K562 (cell line): ENCODE data around the gene AAGAB. TPM values are rescaled to one million over a fixed set of nuclear protein-coding genes. Genes with fewer than 3 reads are reported as not detected.

Experiments used
- ATAC-seq: fragments of 200-7000 bp; cut with Tn5 transposase; 3 replicates; pipeline ENCODE4 v1.9.1; 2020; ENCODE audit warnings: moderate library complexity
- BruUV-seq: library from RNA; stranded (reverse); fragments of 400-500 nt; replicated peaks from 2 replicates; lab custom pipeline; 2021; lab: Mats Ljungman, UMichigan
- CTCF ChIA-PET: fragments of 300-600 bp; formaldehyde crosslinking; extraction: SDS; loops from one replicate; lab custom pipeline; 2021; ENCODE audit warnings: low intra/inter-chr PET ratio; lab: Yijun Ruan, JAX
- POLR2A ChIA-PET: fragments of 300-600, 350-650 bp; sonication (Branson Sonifier 250); formaldehyde crosslinking; extraction: SDS; loops from one replicate; lab custom pipeline; 2021; ENCODE audit warnings: antibody characterized with exemption, inconsistent platforms; lab: Yijun Ruan, JAX
- DNase-seq, 4 experiments: peaks; one replicate each; pipeline versions ENCODE4 v3.0.0 to v3.0.0-alpha.2; 2011 to 2018; ENCODE audit warnings: low spot score in 3 of 4, mixed read lengths in 3 of 4; ENCODE audit errors: extremely low read depth in 1 of 4
- FAIRE-seq: peaks from 2 replicates; lab custom pipeline; 2011; peaks lifted over from hg19 to GRCh38; lab: Jason Lieb, UNC
- H2AFZ ChIP-seq: 2 replicates; pipeline ENCODE4 v1.6.0; 2011; ENCODE audit warnings: low read depth, low read length, control low read depth, inconsistent platforms
- H3K27ac ChIP-seq: fragments of 200-600 bp; 3 replicates; pipeline ENCODE4 v1.8.0; 2011; ENCODE audit warnings: low read depth, mild to moderate bottlenecking, control low read depth, inconsistent platforms, low read length, moderate library complexity, mixed read lengths; ENCODE audit errors: extremely low read depth
- H3K27me3 ChIP-seq, 2 experiments: fragments of 300-600 bp in 1 of 2; 2 replicates in 1 of 2; 3 replicates in 1 of 2; pipeline versions ENCODE4 v1.6.0 to v1.8.0; 2011; ENCODE audit warnings: inconsistent platforms in 2 of 2, low read length in 2 of 2, mild to moderate bottlenecking in 1 of 2, mixed read lengths in 1 of 2, moderate library complexity in 1 of 2; ENCODE audit not compliant: control insufficient read depth in 2 of 2, insufficient read depth in 2 of 2
- H3K36me3 ChIP-seq: fragments of 300-600 bp; 3 replicates; pipeline ENCODE4 v1.8.0; 2011; ENCODE audit warnings: mild to moderate bottlenecking, low read length, inconsistent platforms; ENCODE audit not compliant: control insufficient read depth, insufficient read depth
- H3K4me1 ChIP-seq, 2 experiments: fragments of 200-600 bp in 1 of 2; replicated peaks in 1 of 2; 2 replicates in 1 of 2; 3 replicates in 1 of 2; pipeline versions ENCODE4 v1.5.1 to v1.8.0; 2011; ENCODE audit warnings: inconsistent platforms in 2 of 2, low read length in 2 of 2, mild to moderate bottlenecking in 1 of 2, mixed read lengths in 1 of 2, moderate library complexity in 1 of 2; ENCODE audit not compliant: control insufficient read depth in 2 of 2, insufficient read depth in 2 of 2
- H3K4me2 ChIP-seq: 2 replicates; pipeline ENCODE4 v1.6.1; 2011; ENCODE audit warnings: low read length, control low read depth, inconsistent platforms, mixed read lengths; ENCODE audit not compliant: insufficient read depth
- H3K4me3 ChIP-seq: fragments of 200-600 bp; sonication (generic), shearing (Covaris generic); 2 replicates; pipeline ENCODE4 v1.5.1; 2016; ENCODE audit warnings: control low read depth, inconsistent platforms
- H3K79me2 ChIP-seq: fragments of 200-600 bp; 3 replicates; pipeline ENCODE4 v1.8.0; 2011; ENCODE audit warnings: low read length, inconsistent platforms; ENCODE audit not compliant: control insufficient read depth, insufficient read depth
- H3K9ac ChIP-seq, 2 experiments: 2 replicates each; pipeline versions ENCODE4 v1.6.0 to v1.6.1; 2011; ENCODE audit warnings: low read depth in 2 of 2, low read length in 2 of 2, control low read depth in 1 of 2, inconsistent platforms in 1 of 2, mild to moderate bottlenecking in 1 of 2, mixed read lengths in 1 of 2; ENCODE audit not compliant: insufficient read depth in 1 of 2
- H3K9me1 ChIP-seq: one replicate; pipeline ENCODE4 v1.6.0; 2011; ENCODE audit warnings: inconsistent platforms, mild to moderate bottlenecking, low read length, moderate library complexity; ENCODE audit not compliant: control insufficient read depth, insufficient read depth
- H3K9me3 ChIP-seq: replicated peaks from 2 replicates; pipeline ENCODE4 v1.5.1; 2011; ENCODE audit warnings: low read depth, low read length, inconsistent platforms; ENCODE audit not compliant: control insufficient read depth, insufficient read depth
- H4K20me1 ChIP-seq: replicated peaks from 2 replicates; pipeline ENCODE4 v1.6.1; 2011; ENCODE audit warnings: low read length, inconsistent platforms, mixed read lengths; ENCODE audit not compliant: control insufficient read depth, insufficient read depth
- CCNT2 ChIP-seq: IDR thresholded peaks from 2 replicates; pipeline ENCODE4 v1.6.1; 2011; ENCODE audit warnings: borderline replicate concordance, low read depth, mild to moderate bottlenecking, moderate library complexity, mixed read lengths, low read length; ENCODE audit not compliant: insufficient read length; ENCODE audit errors: extremely low read depth
- NCOR1 ChIP-seq: fragments of 450-650 bp; IDR thresholded peaks from 2 replicates; pipeline ENCODE4 v1.6.1; 2016; ENCODE audit warnings: mild to moderate bottlenecking, moderate library complexity
- NEUROD1 ChIP-seq: fragments of 150-350 bp; IDR thresholded peaks from 2 replicates; pipeline ENCODE4 v1.6.1; 2014; ENCODE audit warnings: borderline replicate concordance, low read length, low read depth; ENCODE audit not compliant: partially characterized antibody
- PHB2 ChIP-seq: fragments of 450-650 bp; IDR thresholded peaks from 2 replicates; pipeline ENCODE4 v1.6.1; 2017; ENCODE audit warnings: low read depth
- RFX7 ChIP-seq: fragments of 250-450 bp; sonication (Bioruptor Pico); IDR thresholded peaks from 2 replicates; pipeline ENCODE4 v1.5.1; 2021; ENCODE audit warnings: mild to moderate bottlenecking
- SMARCA5 ChIP-seq: fragments of 450-650 bp; IDR thresholded peaks from 2 replicates; pipeline ENCODE4 v1.6.1; 2016
- SMARCE1 ChIP-seq: fragments of 450-650 bp; IDR thresholded peaks from 2 replicates; pipeline ENCODE4 v1.7.1; 2016; ENCODE audit warnings: mild to moderate bottlenecking
- TGIF2 ChIP-seq: sonication (generic); formaldehyde crosslinking; IDR thresholded peaks from 2 replicates; pipeline ENCODE4 v1.8.1; 2022; ENCODE audit warnings: mild to moderate bottlenecking, missing genetic modification reagents, moderate library complexity
- ZNF224 ChIP-seq: sonication (generic); formaldehyde crosslinking; IDR thresholded peaks from 2 replicates; pipeline ENCODE4 v1.8.0; 2022; ENCODE audit warnings: mild to moderate bottlenecking, missing genetic modification reagents
- ZNF436 ChIP-seq: fragments of 250-450, 450-650 bp; sonication (Bioruptor Pico); formaldehyde crosslinking; IDR thresholded peaks from 2 replicates; pipeline ENCODE4 v1.7.0; 2020; ENCODE audit warnings: mild to moderate bottlenecking
- ZNF830 ChIP-seq: fragments of 250-450 bp; sonication (Bioruptor Pico); IDR thresholded peaks from 2 replicates; pipeline ENCODE4 v1.5.0; 2021; ENCODE audit warnings: mild to moderate bottlenecking
- WGBS: fragments of 100-300 bp; shearing (Covaris generic); methylation state at CpG from one replicate; pipeline ENCODE4 v1.1.6; 2016; ENCODE audit warnings: low coverage, mixed read lengths; ENCODE audit not compliant: insufficient coverage; ENCODE audit errors: missing lambda C conversion rate; 5-methylcytosine and 5-hydroxymethylcytosine counted together
- in situ Hi-C: fragments of 300-500 bp; cut with MboI; formaldehyde crosslinking; loops from 4 replicates; pipeline ENCODE4 v1.15.0; 2018; ENCODE audit warnings: inconsistent platforms, mixed read lengths
- intact Hi-C: fragments of 100-400 bp; cut with micrococcal nuclease; formaldehyde crosslinking; loops from 2 replicates; pipeline ENCODE4 v1.14.2; 2022
- polyA plus RNA-seq, 8 experiments: library from polyadenylated mRNA; depleted of rRNA in 4 of 8; stranded (reverse) in 5 of 8; unstranded in 3 of 8; fragments of >200 nt; fragmentation: Nextera tagmentation in 2 of 8; fragmentation: Illumina TruSeq in 1 of 8; extraction: Ambion mirVana in 2 of 8; extraction: Trizol in 1 of 8; gene quantifications; 2 replicates each; pipeline versions ENCODE4 v1.2.1 to v1.2.3, GENCODE V29; 2011 to 2014; ENCODE audit warnings: inconsistent platforms in 1 of 8, missing spikeins in 1 of 8
- total RNA-seq, 7 experiments: library from RNA; depleted of rRNA in 6 of 7; stranded (reverse); fragments of >200 nt in 6 of 7; fragmentation: Illumina TruSeq in 2 of 7; extraction: Trizol in 2 of 7; gene quantifications; 2 replicates each; pipeline versions ENCODE4 v1.2.1 to v1.2.3, GENCODE V29; 2011 to 2021; ENCODE audit warnings: low replicate concordance in 1 of 7
- TF ChIP-seq, protein P1 (sequence below): sonication (generic); formaldehyde crosslinking; IDR thresholded peaks from 2 replicates; pipeline ENCODE4 v1.8.1; 2023; ENCODE audit warnings: mild to moderate bottlenecking, missing genetic modification reagents

Gene AAGAB
- total and polyA plus RNA-seq, 9 of the 15 experiments (the other 6 are each of a cell fraction or from before 2014, with no cell fraction given): 17.8 to 109 (median 58.3) TPM

DNA sequence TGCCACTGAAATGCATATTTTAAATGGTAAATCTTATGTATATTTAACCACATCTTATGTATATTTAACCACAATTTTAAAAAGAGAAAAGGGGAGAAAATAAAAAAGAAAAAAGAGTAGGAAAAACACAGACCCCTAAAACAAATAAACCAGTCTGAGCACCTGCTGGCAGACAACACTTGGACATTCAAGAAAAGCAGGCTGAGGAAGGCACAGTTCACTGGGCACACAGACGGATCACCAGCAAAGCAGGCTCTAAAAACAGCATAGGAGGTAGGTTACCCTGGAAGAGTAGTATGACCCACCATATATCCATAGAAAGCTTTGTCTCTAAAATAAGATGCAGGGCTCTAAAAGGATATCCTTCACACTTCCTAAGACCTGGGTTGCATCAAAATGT is 27.0 kb downstream of the AAGAB start (continued):
- TF ChIP-seq, protein P1, sequence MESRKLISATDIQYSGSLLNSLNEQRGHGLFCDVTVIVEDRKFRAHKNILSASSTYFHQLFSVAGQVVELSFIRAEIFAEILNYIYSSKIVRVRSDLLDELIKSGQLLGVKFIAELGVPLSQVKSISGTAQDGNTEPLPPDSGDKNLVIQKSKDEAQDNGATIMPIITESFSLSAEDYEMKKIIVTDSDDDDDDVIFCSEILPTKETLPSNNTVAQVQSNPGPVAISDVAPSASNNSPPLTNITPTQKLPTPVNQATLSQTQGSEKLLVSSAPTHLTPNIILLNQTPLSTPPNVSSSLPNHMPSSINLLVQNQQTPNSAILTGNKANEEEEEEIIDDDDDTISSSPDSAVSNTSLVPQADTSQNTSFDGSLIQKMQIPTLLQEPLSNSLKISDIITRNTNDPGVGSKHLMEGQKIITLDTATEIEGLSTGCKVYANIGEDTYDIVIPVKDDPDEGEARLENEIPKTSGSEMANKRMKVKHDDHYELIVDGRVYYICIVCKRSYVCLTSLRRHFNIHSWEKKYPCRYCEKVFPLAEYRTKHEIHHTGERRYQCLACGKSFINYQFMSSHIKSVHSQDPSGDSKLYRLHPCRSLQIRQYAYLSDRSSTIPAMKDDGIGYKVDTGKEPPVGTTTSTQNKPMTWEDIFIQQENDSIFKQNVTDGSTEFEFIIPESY (CRISPR knock-in tag): no peak
- no peak for TF ChIP-seq SMARCA5
- TF ChIP-seq, all 486 proteins: peak for 0

DNA sequence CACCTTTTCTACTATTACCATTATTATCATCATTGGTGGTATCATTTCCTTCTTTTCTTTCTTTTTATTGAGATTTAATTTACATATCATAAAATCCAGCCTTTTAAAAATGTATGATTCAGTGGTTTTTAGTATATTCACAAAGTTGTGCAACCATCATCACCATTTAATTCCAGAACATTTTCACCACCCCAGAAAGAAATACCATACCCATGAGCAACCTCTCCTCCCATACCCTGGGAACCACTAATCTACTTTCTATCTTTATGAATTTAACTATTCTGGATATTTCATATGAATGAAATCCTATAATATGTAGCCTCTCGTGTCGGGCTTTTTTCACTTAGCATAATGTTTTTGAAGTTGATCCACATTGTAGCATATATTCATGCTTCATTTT is 29.1 kb downstream of the AAGAB start:
- H3K4me3 ChIP-seq: no peak overlapping the region
- no peaks in the 10 kb centered on the region for H3K9me1 ChIP-seq
- peaks cover 40% of the 10 kb centered on the region for H3K36me3 ChIP-seq
- in situ Hi-C loops: no loop called here
- H3K27ac ChIP-seq: no peak overlapping the region
- WGBS: 92% methylated on average over 2 of the region's 2 CpGs
- no peak for ATAC-seq
- H3K4me2 ChIP-seq: no peak overlapping the region
- BruUV-seq: no TSS peak
- H2AFZ ChIP-seq: no peak overlapping the region
- no peaks in the 10 kb centered on the region for H3K4me1 ChIP-seq
- ChIA-PET CTCF (no interaction called here), POLR2A (interaction anchor here (1.5 kb wide), 1 partner anchor 15 kb away, joined by 8 read pairs; no protein-coding TSS in a partner anchor)
- H4K20me1 ChIP-seq: no peaks in the 10 kb centered on the region
- H3K9me3 ChIP-seq: no peaks in the 10 kb centered on the region
- H3K9ac ChIP-seq: no peak overlapping the region
- TF ChIP-seq TGIF2 (CRISPR knock-in tag) (no peak), ZNF436 (CRISPR knock-in tag) (no peak), PHB2 (no peak), ZNF224 (CRISPR knock-in tag) (no peak), CCNT2 (no peak), NCOR1 (no peak), RFX7 (no peak), ZNF830 (CRISPR knock-in tag) (no peak), SMARCE1 (no peak), NEUROD1 (no peak)
- TF ChIP-seq, all 486 proteins: peak for 0
- intact Hi-C loops: no loop called here
- Histone ChIP-seq H3K79me2 (no peaks in the 10 kb centered on the region), H3K27me3 (no peaks in the 10 kb centered on the region)
- DNase-seq: no peak
- no peak for FAIRE-seq
